Neural crest cell (in vitro differentiated cells): ENCODE measurements around the gene CCBE1. TPM values are rescaled to one million over a fixed set of nuclear protein-coding genes. Genes with fewer than 3 reads are reported as not detected.

Source experiments
- DNase-seq: peaks from one replicate; pipeline ENCODE4 v3.0.0; 2021; ENCODE audit warnings: low read depth, mixed read lengths, low spot score
- H3K27ac Mint-ChIP-seq: one replicate; pipeline ENCODE4 v1.8.0; 2021; ENCODE audit warnings: mild to moderate bottlenecking, mixed read lengths; ENCODE audit not compliant: unreplicated experiment
- H3K27me3 Mint-ChIP-seq: 2 replicates; pipeline ENCODE4 v1.8.0; 2021; ENCODE audit warnings: low read depth, mild to moderate bottlenecking, mixed read lengths
- H3K36me3 Mint-ChIP-seq: 2 replicates; pipeline ENCODE4 v1.8.0; 2021; ENCODE audit warnings: low read depth, mild to moderate bottlenecking, mixed read lengths
- H3K4me1 Mint-ChIP-seq: 2 replicates; pipeline ENCODE4 v1.8.0; 2021; ENCODE audit warnings: mixed read lengths
- H3K4me3 Mint-ChIP-seq: one replicate; pipeline ENCODE4 v1.8.0; 2021; ENCODE audit warnings: mild to moderate bottlenecking, mixed read lengths
- H3K9me3 Mint-ChIP-seq: 2 replicates; pipeline ENCODE4 v1.8.0; 2021; ENCODE audit warnings: mixed read lengths
- total RNA-seq: library from RNA; stranded (reverse); gene quantifications from 2 replicates; pipeline ENCODE4 v1.2.1, GENCODE V29; 2021
- TF ChIP-seq, protein P1 (sequence below): fragments of 200-600 bp; sonication (generic); conservative IDR thresholded peaks from 2 replicates; pipeline ENCODE4 v1.5.0; 2021; ENCODE audit warnings: antibody characterized with exemption, mild to moderate bottlenecking

CCBE1 gene
- total RNA-seq, 1 donor from 2014 or later: 0.33 TPM

DNA sequence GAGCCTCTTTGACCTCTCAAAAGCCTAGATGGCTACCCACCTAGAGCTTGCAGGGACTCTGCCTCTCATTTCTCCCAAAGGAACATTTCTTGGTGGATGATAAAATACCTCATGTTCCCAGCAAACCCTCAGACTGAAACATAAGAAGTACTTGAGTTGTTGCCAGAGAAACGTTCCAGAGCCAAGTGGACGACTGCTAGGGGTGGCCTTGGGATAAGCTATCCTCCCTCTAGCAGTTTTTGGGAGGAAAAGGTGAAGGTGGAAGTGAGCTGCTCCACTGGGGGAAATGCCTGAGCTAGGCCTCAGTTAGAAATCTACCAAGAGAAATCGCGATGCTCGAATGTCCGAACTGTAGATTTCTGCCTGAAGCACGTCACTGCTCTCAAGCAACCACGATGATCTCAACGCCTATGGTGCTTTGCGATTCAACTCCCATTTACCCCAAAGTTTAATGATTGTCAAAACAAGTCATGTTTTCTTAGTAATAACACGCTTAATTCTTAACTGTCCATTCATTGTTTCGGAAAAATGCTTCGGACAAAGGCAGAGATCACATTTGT lies 91.5 kb downstream of the CCBE1 start:
- no peak overlapping the region for H3K27ac Mint-ChIP-seq
- no peaks in the 10 kb centered on the region for H3K4me1 Mint-ChIP-seq
- H3K36me3 Mint-ChIP-seq: no peaks in the 10 kb centered on the region
- TF ChIP-seq, protein P1, sequence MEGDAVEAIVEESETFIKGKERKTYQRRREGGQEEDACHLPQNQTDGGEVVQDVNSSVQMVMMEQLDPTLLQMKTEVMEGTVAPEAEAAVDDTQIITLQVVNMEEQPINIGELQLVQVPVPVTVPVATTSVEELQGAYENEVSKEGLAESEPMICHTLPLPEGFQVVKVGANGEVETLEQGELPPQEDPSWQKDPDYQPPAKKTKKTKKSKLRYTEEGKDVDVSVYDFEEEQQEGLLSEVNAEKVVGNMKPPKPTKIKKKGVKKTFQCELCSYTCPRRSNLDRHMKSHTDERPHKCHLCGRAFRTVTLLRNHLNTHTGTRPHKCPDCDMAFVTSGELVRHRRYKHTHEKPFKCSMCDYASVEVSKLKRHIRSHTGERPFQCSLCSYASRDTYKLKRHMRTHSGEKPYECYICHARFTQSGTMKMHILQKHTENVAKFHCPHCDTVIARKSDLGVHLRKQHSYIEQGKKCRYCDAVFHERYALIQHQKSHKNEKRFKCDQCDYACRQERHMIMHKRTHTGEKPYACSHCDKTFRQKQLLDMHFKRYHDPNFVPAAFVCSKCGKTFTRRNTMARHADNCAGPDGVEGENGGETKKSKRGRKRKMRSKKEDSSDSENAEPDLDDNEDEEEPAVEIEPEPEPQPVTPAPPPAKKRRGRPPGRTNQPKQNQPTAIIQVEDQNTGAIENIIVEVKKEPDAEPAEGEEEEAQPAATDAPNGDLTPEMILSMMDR: no peak
- no peak overlapping the region for H3K4me3 Mint-ChIP-seq
- H3K9me3 Mint-ChIP-seq: peaks cover 3% of the 10 kb centered on the region
- DNase-seq: no peak
- H3K27me3 Mint-ChIP-seq: peaks cover 3% of the 10 kb centered on the region

DNA sequence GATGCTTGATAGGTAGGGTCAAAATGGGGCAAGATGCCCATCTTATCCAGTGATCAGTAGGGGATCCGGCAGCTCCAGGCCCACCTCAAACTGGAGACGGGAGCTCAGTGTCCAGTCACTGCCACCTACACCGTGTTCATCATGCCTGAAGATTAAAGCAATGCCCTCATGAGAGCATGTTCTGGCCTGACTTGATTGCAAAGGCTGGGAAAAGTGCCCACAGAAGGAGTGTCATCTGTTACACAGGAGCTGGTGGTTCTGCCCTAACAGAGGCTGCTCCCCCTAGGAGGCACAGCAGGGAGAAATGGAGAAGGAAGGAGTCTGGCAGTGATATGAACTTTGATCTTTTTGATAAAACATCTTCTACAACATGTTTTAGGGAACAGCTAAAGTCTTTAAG lies 92.3 kb downstream of the CCBE1 start:
- Mint-ChIP-seq H3K27ac (no peak overlapping the region), H3K4me1 (no peaks in the 10 kb centered on the region), H3K27me3 (peaks cover 3% of the 10 kb centered on the region), H3K9me3 (peaks cover 3% of the 10 kb centered on the region), H3K4me3 (no peak overlapping the region), H3K36me3 (no peaks in the 10 kb centered on the region)
- TF ChIP-seq, protein P1: no peak
- no peak for DNase-seq

DNA sequence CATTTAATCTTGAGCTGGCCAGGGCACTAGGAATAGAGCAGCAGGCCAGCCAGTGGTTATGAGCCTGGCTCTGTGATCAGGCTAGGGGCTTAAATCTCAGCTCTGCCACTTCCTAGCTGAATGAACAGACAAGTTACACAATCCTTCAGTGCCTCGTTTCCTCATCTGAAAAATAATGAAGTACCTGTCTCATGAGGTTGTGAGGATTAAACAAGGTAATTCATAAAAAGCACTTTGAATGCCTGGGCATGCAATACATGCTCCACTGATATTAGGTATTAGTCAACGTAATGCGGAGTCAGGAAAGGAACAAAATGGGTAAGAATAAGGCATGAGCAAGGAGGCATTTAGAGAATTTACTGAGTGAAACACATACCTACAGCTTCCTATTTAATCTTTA lies 100.2 kb downstream of the CCBE1 start:
- Mint-ChIP-seq H3K27me3 (peaks cover 26% of the 10 kb centered on the region), H3K27ac (no peak overlapping the region), H3K4me1 (no peaks in the 10 kb centered on the region), H3K9me3 (no peaks in the 10 kb centered on the region), H3K36me3 (no peaks in the 10 kb centered on the region), H3K4me3 (no peak overlapping the region)
- no peak for DNase-seq
- TF ChIP-seq, protein P1: no peak

DNA sequence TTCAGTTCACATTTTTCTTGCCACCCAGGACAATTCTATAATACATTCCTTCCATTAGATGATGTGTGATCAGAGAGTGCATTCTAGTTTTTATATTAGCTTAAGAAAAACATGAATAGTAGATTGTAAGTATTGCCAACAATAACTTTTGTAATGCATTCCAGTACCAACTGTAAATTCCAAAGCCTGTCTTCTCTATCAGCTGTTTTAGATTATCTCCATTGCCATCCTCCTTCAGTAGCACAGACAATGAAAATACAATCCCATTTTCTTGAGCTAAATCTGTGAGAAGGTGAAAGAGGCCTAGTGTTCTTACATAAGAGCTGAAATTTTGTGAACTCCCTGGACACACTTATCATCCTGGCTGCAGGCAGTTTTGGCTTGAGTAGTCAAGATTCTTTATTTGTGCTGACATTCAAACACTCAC lies 103.9 kb downstream of the CCBE1 start:
- no peaks in the 10 kb centered on the region for H3K4me1 Mint-ChIP-seq
- H3K4me3 Mint-ChIP-seq: no peak overlapping the region
- H3K36me3 Mint-ChIP-seq: no peaks in the 10 kb centered on the region
- no peaks in the 10 kb centered on the region for H3K9me3 Mint-ChIP-seq
- peaks cover 13% of the 10 kb centered on the region for H3K27me3 Mint-ChIP-seq
- no peak for DNase-seq
- TF ChIP-seq, protein P1: no peak
- H3K27ac Mint-ChIP-seq: no peak overlapping the region

DNA sequence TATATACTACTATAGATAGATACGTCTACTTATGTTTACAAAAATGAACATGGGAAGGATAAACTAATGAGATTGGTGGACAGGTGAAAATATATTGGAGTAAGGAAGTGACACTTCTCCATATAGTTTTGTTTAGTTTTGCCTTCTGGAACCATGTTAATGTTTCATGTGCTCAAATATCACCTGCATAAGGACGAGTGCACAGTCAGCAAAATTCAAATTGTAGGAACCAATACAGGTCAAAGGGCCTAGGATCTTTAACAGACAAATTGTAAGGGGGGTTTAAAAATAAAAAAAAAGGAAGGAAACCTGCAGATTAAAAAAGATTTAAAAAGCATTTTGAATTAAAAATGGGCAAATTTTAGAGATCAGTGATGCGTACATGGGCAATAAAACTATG lies 104.6 kb downstream of the CCBE1 start:
- peaks cover 7% of the 10 kb centered on the region for H3K27me3 Mint-ChIP-seq
- H3K4me3 Mint-ChIP-seq: no peak overlapping the region
- no peak for DNase-seq
- H3K4me1 Mint-ChIP-seq: no peaks in the 10 kb centered on the region
- TF ChIP-seq, protein P1: no peak
- no peaks in the 10 kb centered on the region for H3K36me3 Mint-ChIP-seq
- no peaks in the 10 kb centered on the region for H3K9me3 Mint-ChIP-seq
- H3K27ac Mint-ChIP-seq: no peak overlapping the region
